HL-60 (cell line): Measurements from ENCODE around the gene UNCX.

Experiments
- GABPA ChIP-seq: IDR thresholded peaks from 2 replicates; pipeline ENCODE4 v1.6.1; 2012; ENCODE audit warnings: low read depth
- POLR2AphosphoS5 ChIP-seq: IDR thresholded peaks from 2 replicates; pipeline ENCODE4 v1.6.1; 2012; ENCODE audit warnings: low read depth
- SPI1 ChIP-seq: IDR thresholded peaks from 2 replicates; pipeline ENCODE4 v1.6.1; 2012; ENCODE audit warnings: low read depth, mild to moderate bottlenecking, borderline replicate concordance
- TF ChIP-seq, protein P1 (sequence below): IDR thresholded peaks from one replicate; pipeline ENCODE4 v1.5.1; 2011; ENCODE audit warnings: low read length, control low read depth, inconsistent platforms; ENCODE audit not compliant: insufficient read depth
- TF ChIP-seq, protein P2 (sequence below): IDR thresholded peaks from 2 replicates; pipeline ENCODE4 v1.6.1; 2012; ENCODE audit warnings: low read depth; ENCODE audit not compliant: insufficient replicate concordance

DNA sequence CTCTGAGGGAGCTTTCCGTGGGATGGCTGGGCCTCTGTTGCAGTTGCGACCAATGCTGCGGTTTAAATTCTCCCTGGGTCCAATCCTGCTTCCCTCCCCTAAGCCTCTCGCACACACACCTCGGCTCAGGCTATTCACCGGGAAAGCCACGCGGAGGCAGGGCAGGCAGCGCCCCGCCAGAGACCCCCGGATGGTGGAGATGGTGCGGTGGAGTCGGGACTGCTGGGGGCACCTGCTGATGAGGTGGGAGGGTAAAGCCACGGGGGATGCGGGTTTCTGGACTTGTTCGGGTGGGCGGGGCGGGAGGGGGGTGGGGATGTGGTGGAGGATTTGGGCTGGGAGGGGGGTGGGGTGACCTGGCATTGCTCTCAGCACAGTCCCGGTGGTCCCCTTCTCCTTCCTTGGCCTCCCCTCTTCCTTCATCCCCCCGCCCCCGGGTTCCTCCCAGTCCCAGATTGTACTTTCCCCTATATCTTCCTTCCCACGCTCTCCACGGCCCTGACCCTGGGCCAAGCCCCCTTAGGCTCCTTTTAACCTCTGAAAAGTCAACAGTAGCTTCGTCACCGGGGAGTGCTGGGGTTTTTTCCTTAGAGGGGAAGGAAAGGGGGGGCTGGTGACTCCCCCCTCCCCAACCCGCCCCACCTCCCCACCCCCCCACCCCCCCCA lies 16.4 kb downstream of the UNCX start:
- TF ChIP-seq, protein P1, sequence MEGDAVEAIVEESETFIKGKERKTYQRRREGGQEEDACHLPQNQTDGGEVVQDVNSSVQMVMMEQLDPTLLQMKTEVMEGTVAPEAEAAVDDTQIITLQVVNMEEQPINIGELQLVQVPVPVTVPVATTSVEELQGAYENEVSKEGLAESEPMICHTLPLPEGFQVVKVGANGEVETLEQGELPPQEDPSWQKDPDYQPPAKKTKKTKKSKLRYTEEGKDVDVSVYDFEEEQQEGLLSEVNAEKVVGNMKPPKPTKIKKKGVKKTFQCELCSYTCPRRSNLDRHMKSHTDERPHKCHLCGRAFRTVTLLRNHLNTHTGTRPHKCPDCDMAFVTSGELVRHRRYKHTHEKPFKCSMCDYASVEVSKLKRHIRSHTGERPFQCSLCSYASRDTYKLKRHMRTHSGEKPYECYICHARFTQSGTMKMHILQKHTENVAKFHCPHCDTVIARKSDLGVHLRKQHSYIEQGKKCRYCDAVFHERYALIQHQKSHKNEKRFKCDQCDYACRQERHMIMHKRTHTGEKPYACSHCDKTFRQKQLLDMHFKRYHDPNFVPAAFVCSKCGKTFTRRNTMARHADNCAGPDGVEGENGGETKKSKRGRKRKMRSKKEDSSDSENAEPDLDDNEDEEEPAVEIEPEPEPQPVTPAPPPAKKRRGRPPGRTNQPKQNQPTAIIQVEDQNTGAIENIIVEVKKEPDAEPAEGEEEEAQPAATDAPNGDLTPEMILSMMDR = no peak
- TF ChIP-seq GABPA (no peak), POLR2AphosphoS5 (no peak), SPI1 (no peak)
- TF ChIP-seq, protein P2, sequence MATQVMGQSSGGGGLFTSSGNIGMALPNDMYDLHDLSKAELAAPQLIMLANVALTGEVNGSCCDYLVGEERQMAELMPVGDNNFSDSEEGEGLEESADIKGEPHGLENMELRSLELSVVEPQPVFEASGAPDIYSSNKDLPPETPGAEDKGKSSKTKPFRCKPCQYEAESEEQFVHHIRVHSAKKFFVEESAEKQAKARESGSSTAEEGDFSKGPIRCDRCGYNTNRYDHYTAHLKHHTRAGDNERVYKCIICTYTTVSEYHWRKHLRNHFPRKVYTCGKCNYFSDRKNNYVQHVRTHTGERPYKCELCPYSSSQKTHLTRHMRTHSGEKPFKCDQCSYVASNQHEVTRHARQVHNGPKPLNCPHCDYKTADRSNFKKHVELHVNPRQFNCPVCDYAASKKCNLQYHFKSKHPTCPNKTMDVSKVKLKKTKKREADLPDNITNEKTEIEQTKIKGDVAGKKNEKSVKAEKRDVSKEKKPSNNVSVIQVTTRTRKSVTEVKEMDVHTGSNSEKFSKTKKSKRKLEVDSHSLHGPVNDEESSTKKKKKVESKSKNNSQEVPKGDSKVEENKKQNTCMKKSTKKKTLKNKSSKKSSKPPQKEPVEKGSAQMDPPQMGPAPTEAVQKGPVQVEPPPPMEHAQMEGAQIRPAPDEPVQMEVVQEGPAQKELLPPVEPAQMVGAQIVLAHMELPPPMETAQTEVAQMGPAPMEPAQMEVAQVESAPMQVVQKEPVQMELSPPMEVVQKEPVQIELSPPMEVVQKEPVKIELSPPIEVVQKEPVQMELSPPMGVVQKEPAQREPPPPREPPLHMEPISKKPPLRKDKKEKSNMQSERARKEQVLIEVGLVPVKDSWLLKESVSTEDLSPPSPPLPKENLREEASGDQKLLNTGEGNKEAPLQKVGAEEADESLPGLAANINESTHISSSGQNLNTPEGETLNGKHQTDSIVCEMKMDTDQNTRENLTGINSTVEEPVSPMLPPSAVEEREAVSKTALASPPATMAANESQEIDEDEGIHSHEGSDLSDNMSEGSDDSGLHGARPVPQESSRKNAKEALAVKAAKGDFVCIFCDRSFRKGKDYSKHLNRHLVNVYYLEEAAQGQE = no peak
